HUES48 (cell line): ENCODE measurements around the gene PDLIM1.
A peak's percentile ranks its signal among the peaks of the same experiment; 100 is the strongest.

ENCODE experiments used
- H3K27ac ChIP-seq: one replicate; pipeline ENCODE4 v1.7.0; 2013; ENCODE audit warnings: low read depth, low read length, inconsistent platforms
- H3K27me3 ChIP-seq: 2 replicates; pipeline ENCODE4 v1.6.1; 2013; ENCODE audit warnings: mild to moderate bottlenecking, low read length; ENCODE audit not compliant: control insufficient read depth, insufficient read depth
- H3K36me3 ChIP-seq: 2 replicates; pipeline ENCODE4 v1.6.1; 2013; ENCODE audit warnings: low read length; ENCODE audit not compliant: control insufficient read depth, insufficient read depth
- H3K4me1 ChIP-seq: 2 replicates; pipeline ENCODE4 v1.6.1; 2013; ENCODE audit warnings: mild to moderate bottlenecking, low read length; ENCODE audit not compliant: control insufficient read depth, insufficient read depth
- H3K4me3 ChIP-seq: 2 replicates; pipeline ENCODE4 v1.5.1; 2013; ENCODE audit warnings: mild to moderate bottlenecking, low read depth, low read length
- H3K9ac ChIP-seq: 2 replicates; pipeline ENCODE4 v1.6.1; 2013; ENCODE audit warnings: mild to moderate bottlenecking, low read depth, low read length, moderate library complexity
- H3K9me3 ChIP-seq: 2 replicates; pipeline ENCODE4 v1.6.1; 2013; ENCODE audit warnings: low read length; ENCODE audit not compliant: control insufficient read depth, insufficient read depth

The PDLIM1 gene

GRCh38 chr10:95277201-95277570 is 13.6 kb downstream of the PDLIM1 start:
- Histone ChIP-seq H3K27me3 (no peaks in the 10 kb centered on the region), H3K9me3 (no peaks in the 10 kb centered on the region), H3K27ac (no peak overlapping the region), H3K36me3 (no peaks in the 10 kb centered on the region; the same call in 1 of the 2 replicates), H3K4me1 (peaks cover 52% of the 10 kb centered on the region), H3K4me3 (no peak overlapping the region), H3K9ac (no peak overlapping the region)

GRCh38 chr10:95276367-95277200 is 14.2 kb downstream of the PDLIM1 start:
- Histone ChIP-seq H3K4me1 (peaks cover 49% of the 10 kb centered on the region), H3K4me3 (no peak overlapping the region), H3K27me3 (no peaks in the 10 kb centered on the region), H3K9ac (no peak overlapping the region), H3K27ac (no peak overlapping the region), H3K9me3 (no peaks in the 10 kb centered on the region), H3K36me3 (peaks cover 3% of the 10 kb centered on the region)

GRCh38 chr10:95275726-95276366 is 15.0 kb downstream of the PDLIM1 start:
- Histone ChIP-seq H3K36me3 (peaks cover 6% of the 10 kb centered on the region), H3K27ac (no peak overlapping the region), H3K9me3 (no peaks in the 10 kb centered on the region), H3K9ac (no peak overlapping the region), H3K4me1 (peaks cover 44% of the 10 kb centered on the region), H3K27me3 (no peaks in the 10 kb centered on the region), H3K4me3 (no peak overlapping the region)

DNA sequence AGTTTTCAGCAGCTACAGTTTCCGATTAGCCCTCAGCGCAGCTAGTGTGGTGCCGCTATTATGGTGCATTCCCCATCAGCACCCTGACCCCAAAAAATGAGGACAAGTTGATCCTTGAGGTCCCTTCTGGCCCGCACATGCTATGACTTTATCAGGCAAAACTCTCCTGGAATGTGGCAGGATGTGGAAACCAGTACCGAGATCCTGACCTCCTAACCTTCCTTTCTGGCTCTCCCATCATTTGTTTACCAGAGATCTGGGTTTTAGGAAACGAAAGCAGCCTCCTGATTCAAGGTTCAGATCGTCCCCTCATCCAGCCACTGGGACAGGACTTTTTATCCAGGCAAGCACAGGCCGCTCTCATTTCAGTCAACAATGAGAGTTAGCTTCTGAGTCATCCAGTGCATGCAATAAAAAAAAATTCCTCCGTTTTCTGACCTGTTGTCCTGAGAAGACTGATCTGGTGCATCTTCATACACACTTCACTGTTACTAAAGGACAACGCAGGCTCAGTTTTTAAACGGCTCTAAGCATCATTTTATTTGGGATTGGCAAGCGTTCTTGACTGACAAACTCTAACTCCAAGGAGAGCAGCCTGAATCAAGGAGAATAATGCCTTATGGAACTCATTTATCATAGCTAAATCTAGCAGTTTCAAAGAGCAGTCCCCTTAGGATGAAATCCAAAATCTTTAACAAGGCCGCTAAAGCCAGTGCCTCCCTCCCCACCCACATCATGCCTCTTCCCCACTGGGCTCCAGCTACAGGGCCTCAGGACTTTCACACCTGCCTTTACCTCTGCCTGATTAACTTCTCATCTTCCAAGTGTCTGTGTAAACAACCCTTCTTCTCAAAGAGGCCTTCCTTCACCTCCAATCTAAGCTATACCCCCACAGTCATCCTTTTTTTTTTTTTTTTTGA is 17.1 kb downstream of the PDLIM1 start:
- peaks cover 21% of the 10 kb centered on the region for H3K36me3 ChIP-seq
- no peak overlapping the region for H3K9ac ChIP-seq
- H3K4me1 ChIP-seq: peaks cover 40% of the 10 kb centered on the region
- no peak overlapping the region for H3K4me3 ChIP-seq
- H3K27ac ChIP-seq: peak overlapping the region; percentile 16
- no peaks in the 10 kb centered on the region for H3K27me3 ChIP-seq
- H3K9me3 ChIP-seq: no peaks in the 10 kb centered on the region

DNA sequence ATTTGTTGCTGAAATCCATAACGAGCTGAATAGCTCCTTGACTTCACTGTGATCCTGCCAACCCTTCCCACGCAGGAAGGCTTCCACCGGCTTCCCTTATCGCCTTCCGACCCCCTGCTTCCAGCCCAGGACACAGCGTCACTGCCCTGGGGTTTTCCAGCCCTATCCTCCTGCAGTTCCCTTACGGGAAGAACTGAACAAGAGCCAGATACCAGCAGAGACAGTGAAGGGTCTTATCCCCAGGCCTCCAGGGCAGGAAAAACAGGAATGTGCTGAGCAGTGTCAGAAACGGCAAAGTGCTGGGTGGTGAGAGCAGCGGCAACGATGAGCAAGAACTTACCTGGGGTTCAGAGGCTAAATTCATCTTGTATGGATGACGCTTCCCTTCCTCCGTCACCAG is 22.4 kb downstream of the PDLIM1 start:
- Histone ChIP-seq H3K9ac (no peak overlapping the region), H3K4me1 (peaks cover 43% of the 10 kb centered on the region), H3K9me3 (no peaks in the 10 kb centered on the region), H3K27ac (peak overlapping the region; percentile 50), H3K36me3 (peaks cover 45% of the 10 kb centered on the region), H3K4me3 (no peak overlapping the region), H3K27me3 (no peaks in the 10 kb centered on the region)

- peaks cover 45% of the 10 kb centered on the region for H3K4me1 ChIP-seq
- peak overlapping the region; percentile 79 for H3K27ac ChIP-seq
- no peaks in the 10 kb centered on the region for H3K27me3 ChIP-seq
- H3K9ac ChIP-seq: 0 out of 2 replicates have a peak overlapping the region, but pooled peaks have one; percentile 6
- no peak overlapping the region for H3K4me3 ChIP-seq
- no peaks in the 10 kb centered on the region for H3K9me3 ChIP-seq
- H3K36me3 ChIP-seq: peaks cover 56% of the 10 kb centered on the region
These were observed 23.6 kb downstream of the PDLIM1 start for GRCh38 chr10:95267251-95267650.

DNA sequence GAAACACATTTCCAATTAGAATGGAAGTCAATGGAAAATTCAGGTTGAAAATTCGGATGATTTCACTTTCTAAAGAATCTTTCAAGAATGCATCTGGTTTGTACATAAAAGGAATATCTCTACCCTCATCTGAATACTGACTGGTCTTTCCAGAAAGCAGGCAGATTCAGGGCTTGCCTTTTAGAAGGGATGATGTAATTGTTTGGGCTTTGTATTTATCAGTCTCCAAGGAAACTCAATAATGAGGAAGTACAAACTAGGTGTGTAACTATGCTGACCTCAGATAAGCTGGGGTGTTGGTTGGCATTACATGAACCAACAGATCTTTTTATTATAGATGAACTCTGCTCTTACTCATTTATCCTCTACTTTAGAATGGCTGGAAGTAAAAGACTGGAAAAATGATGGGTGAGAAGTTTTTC is 24.1 kb downstream of the PDLIM1 start:
- peaks cover 48% of the 10 kb centered on the region for H3K4me1 ChIP-seq
- no peaks in the 10 kb centered on the region for H3K27me3 ChIP-seq
- no peaks in the 10 kb centered on the region for H3K9me3 ChIP-seq
- no peak overlapping the region for H3K4me3 ChIP-seq
- peak overlapping the region; percentile 79 for H3K27ac ChIP-seq
- 0 out of 2 replicates have a peak overlapping the region, but pooled peaks have one; percentile 6 for H3K9ac ChIP-seq
- peaks cover 59% of the 10 kb centered on the region for H3K36me3 ChIP-seq

DNA sequence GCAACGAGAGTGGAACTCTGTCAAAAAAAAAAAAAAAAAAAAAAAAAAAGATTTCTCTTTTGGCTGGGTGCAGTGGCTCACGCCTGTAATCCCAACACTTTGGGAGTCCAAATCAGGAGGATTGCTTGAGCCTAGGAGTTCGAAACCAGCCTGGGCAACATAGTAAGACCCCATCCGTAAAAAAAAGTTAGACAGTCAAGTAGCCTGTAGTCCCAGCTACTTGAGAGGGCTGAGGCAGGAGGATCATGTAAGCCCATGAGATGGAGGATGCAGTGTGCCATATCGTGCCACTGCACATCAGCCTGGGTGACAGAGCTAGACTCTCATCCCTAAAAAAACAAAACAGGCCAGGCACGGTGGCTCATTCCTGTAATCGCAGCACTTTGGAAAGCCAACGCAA is 25.2 kb downstream of the PDLIM1 start:
- no peaks in the 10 kb centered on the region for H3K27me3 ChIP-seq
- H3K4me3 ChIP-seq: no peak overlapping the region
- H3K27ac ChIP-seq: peak overlapping the region; percentile 45
- no peak overlapping the region for H3K9ac ChIP-seq
- H3K36me3 ChIP-seq: peaks cover 64% of the 10 kb centered on the region
- H3K9me3 ChIP-seq: no peaks in the 10 kb centered on the region
- H3K4me1 ChIP-seq: peaks cover 54% of the 10 kb centered on the region

DNA sequence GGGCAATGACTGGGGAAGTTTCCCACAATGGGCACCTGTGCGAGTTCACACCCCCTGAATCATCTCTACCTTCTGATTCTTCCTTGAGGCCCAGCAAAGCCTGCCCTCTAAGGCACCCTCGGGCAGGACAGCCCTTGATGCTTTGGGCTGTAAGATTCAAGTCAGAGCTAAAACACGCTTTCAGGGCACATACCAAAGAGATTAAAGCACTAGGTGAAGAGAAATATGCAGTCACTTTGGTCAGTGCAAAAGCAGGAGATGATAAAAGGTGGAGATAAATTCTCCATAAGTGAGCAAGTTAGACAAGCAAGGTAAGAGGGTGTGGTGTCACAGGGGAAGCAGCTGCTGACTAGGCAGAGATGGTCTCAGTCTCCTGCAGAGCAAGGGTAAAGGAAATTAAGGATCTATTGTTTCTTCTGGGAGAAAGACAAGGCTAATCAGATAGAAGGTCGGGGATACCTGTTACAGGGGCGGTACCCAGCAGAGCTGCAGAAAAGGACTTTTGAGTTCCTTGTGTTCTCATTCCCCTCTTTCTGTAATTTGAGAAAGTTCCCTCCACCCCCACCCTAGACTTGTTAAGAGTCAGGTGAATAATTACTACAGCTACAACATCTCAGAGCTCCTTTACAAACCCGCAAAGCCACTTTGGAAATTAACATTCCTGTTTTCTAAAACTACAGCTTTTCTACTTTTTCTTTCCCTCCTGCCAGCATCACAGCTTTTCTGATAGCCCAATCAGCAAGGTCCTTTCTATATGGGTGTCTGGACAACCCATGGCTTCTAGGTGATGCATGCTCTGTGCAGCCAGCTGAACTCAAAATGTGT is 26.4 kb downstream of the PDLIM1 start:
- peak overlapping the region; percentile 37; the same call in 1 of the 2 replicates for H3K4me3 ChIP-seq
- no peaks in the 10 kb centered on the region for H3K9me3 ChIP-seq
- H3K27me3 ChIP-seq: no peaks in the 10 kb centered on the region
- peak overlapping the region; percentile 92 for H3K27ac ChIP-seq
- H3K36me3 ChIP-seq: peaks cover 66% of the 10 kb centered on the region
- peak overlapping the region; percentile 47; the same call in 1 of the 2 replicates for H3K9ac ChIP-seq
- peaks cover 54% of the 10 kb centered on the region for H3K4me1 ChIP-seq

DNA sequence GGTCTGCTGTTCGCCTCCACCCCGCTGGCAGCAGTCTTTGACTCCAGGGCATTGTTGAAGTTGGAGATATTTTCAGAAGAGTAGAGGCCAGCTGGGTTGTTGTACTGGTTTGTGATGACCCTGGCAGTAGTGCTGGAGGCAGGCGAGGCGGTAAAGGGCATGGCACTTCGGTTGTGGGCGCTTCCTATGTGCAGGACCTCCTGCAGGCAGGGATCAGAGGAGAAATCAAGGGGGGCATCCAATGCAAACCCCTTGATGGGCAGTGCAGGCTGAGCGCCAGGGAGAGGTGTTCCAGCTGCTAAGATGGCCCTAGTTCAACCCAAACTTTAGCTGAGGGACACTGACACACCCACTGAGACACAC is 27.0 kb downstream of the PDLIM1 start:
- Histone ChIP-seq H3K27me3 (no peaks in the 10 kb centered on the region), H3K9ac (no peak overlapping the region; the same call in 1 of the 2 replicates), H3K4me1 (peaks cover 51% of the 10 kb centered on the region), H3K27ac (peak overlapping the region; percentile 92), H3K4me3 (no peak overlapping the region), H3K36me3 (peaks cover 68% of the 10 kb centered on the region), H3K9me3 (no peaks in the 10 kb centered on the region)
